NCI-H2029 (cell line): ENCODE results near the gene STAB1.

Experiments
- DNase-seq: peaks from one replicate; lab custom pipeline; 2025; lab: John Stamatoyannopoulos, UW

Gene STAB1

DNA sequence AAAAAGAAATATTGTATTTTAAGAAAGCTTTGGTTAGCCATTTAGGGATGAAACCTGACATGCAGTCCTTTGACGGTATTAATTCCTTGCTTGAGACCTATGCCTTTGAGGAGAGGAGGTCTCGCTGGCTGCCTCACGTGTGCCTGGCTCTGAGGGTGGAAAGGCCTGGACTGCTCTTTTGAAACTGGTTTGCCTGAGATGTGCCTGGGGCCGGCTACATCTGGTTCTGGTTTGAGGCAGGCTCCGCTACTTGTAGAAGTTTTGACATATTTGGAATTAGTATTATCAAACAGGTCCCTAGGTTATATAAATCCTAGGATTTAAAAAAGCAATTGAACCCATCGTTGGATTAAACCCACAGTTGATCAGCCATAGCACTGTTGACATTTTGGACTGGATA lies 33.3 kb upstream of the STAB1 start:
- DNase-seq, result no peak

GRCh38 chr3:52463416-52463815 lies 31.7 kb upstream of the STAB1 start:
- no peak for DNase-seq

DNA sequence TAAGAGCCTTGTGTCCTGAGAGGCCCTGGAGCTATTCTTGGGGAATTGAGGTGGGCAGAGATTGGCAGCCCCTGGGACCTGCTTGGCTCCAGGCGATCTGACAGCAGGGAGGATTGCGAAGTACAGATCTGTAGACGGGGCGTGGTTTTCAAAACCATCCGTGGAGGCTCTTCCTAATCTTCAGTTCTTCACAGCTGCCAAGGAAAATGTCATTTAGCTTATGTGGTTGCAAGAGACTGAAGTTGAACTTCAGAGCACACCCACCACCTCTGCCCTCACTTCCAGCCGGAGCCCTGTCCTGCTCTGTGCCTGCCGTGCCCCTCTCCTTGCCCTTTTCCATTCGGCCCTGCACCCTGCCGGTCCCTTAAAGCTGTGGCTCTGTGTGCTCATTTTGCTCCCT lies 26.8 kb upstream of the STAB1 start:
- DNase-seq, result no peak

DNA sequence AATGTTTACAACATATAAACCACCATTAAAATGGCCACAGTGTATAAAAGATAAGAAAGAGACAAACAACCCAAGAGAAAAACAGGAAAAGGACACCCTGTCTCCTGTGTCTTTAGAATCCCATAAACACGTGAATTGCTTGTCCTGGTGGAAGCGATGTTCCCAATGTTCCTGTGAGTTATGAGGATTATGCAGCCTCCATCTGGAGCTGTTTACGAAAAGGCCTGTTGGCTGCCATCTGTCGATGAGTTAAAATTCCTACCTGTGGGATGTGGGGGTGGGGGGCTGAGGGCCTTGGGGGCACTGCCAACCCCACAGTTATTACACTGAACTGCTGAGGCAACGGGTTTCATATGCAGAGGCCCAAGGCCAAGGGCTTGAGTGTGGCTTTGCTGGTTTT lies 26.1 kb upstream of the STAB1 start:
- no peak for DNase-seq

- DNase-seq, result no peak
These were observed 24.2 kb upstream of the STAB1 start for GRCh38 chr3:52470920-52471319.

DNA sequence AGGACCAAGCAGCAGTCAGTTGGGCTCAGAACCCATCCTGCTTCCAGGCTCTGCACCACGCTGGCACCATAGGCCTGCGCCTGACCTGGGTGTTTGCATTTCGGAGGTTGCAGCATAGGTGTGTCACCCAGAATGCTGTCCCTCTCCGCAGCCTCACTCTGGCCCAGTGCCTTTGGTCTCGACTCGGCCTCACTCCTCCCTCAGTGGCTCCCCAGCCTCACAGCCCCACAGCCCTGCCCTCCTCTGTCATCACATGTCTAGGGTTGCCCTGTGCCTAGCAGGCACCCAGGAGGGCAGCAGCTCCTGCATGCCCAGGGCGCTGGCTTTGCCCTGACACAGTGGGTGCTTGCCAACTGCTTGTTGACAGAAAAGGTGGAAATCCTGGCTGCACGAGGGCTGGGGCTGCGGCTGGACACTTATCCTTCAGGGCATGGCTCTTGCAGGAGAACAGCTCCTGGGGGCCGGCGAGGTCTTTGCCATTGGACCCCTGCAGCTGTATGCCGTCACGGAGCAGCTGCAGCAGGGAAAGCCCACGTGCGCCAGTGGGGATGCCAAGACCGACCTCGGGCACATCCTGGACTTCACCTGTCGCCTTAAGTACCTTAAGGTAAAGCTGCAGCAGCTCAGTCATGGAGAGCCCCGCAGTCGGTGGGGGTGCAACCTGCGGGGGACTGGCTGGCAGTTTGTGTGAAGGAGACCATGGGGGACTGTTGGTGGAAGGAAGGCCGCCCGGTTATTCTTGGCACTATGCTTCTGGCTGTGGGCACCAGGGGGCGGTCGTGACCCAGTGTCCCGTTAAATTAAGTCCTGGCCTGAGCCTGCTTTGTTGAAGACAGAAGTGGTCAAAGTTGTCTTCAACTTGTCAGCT lies 23.5 kb upstream of the STAB1 start:
- DNase-seq, result no peak

GRCh38 chr3:52472239-52473000 lies 22.7 kb upstream of the STAB1 start:
- no peak for DNase-seq

DNA sequence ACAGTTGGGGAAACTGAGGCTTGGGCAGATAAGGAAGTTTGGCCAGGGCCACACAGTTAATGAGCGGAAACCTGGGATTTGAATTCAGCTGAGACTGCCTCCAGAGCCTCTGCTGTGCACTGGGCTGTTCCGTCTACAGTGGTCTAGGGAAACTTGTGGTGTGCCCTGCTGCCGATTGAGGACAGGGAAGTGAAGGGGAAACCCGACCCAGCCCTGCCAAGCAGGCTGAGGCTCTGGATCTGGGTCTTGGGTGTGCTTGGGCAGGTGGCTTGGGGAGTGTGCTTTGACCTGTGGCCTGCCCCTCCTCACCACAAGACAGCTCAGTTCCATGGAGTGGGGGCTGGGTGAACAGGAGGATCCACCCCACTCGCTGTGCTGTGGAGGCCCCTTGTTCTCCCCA lies 22.1 kb upstream of the STAB1 start:
- DNase-seq, result no peak

GRCh38 chr3:52477076-52477795 lies 17.9 kb upstream of the STAB1 start:
- no peak for DNase-seq

DNA sequence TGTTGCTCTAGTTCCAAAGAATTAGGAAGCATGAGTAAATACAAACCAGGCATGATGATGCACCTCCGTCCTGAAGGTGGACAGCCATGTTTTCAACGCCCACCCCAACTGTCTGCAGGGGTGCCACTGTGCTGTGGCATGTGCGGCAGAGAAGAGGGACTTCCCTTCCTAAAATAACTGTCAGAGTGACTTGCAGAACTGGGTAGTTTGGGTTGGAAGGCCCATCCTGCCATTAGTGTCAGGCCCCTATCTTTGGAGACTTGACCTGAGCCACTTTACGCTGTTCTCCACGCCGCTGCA lies 17.4 kb upstream of the STAB1 start:
- DNase-seq, result no peak

GRCh38 chr3:52479037-52479876 lies 15.9 kb upstream of the STAB1 start:
- DNase-seq, result no peak

DNA sequence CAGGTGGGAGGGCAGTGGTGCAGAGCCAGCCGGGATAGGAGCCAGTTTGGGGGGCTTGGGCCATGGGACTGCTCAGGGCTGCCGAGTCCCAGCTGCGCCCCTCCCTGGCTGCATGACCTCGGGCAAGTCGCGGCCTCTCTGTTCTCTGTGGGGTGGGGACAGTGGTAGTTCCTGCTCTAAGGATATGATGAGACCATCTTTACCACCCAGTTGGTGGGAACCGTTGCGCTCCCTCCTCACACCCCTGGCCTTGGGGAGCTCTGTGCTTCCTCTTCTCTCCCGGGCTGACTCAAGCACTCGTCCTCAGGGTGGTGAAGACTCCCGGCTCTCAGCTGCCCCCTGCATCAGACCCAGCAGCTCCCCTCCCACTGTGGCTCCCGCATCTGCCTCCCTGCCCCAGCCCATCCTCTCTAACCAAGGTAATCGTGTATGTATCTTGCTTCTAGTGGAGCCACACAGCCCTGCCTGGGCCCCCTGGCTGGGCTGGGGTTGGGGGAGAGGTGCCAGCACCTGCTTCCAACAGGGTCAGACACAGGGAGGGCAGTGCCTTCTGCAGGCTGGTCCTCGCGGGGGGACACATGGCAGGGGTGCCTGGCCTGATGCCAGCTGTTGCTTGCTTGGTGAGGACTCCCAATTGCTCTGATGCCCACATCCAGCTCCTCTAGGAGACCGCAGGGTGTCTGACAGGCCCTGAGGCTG lies 15.1 kb upstream of the STAB1 start:
- DNase-seq, result no peak

- no peak for DNase-seq
These were observed 14.1 kb upstream of the STAB1 start for GRCh38 chr3:52480768-52481715.

GRCh38 chr3:52481819-52482521 lies 13.2 kb upstream of the STAB1 start:
- no peak for DNase-seq

- no peak for DNase-seq
These were observed 12.1 kb upstream of the STAB1 start for GRCh38 chr3:52483081-52483480.

- DNase-seq, result no peak
These were observed 11.4 kb upstream of the STAB1 start for GRCh38 chr3:52483577-52484381.

DNA sequence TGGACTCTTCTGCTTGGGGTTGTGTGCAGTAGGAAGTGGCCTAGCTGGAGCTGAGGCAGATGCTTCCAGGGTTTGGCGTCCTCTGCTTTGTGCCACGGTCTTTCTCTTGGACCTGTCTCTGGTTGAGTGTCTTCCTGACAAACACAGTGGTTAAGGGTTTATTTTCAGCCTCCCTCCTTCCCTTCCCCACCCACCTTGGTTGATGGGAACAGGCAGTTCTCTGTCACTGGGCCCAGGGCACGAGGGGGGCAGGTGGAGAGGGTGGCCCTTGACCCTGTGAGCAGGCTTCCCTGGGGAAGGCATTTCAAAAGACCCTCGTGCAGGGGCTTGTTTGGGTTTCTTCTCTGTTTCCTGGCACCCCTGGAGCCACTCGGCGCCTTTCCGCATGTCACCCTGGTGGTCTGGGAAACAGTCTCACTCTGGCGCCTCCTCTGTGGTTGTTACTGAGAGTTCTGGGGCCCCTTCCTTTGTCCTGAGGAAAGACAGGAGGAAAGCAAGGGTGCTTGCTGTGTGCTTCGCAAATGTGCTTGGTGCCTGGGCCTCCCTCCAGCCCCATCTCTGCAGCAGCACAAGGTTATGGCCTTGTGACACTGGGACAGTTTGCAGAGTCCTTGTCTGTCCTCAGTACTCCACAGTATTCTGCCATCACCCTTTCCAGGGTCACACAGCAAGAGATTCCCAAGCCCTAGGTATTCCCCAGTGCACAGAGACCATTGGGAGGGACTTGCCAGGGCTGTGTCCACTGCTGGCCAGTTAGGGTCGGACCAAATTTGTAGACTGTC lies 10.3 kb upstream of the STAB1 start:
- no peak for DNase-seq
